HG03039 (cell line): Measurements from ENCODE around the gene BPIFB2.
"Not testable (repeated sequence)": the region's sequence is repeated elsewhere in the genome, so short reads cannot be mapped to it uniquely, and the experiment has no call there.

ENCODE experiments used
- ATAC-seq: cut with Tn5 transposase; IDR thresholded peaks from one replicate; pipeline ENCODE4 v1.9.1; 2021; ENCODE audit warnings: mild to moderate bottlenecking, moderate library complexity; ENCODE audit not compliant: unreplicated experiment

Gene BPIFB2

GRCh38 chr20:33034901-33035492 lies 27.5 kb downstream of the BPIFB2 start:
- no peak for ATAC-seq

- ATAC-seq = no peak
Measured at GRCh38 chr20:33037456-33037855, 30.0 kb downstream of the BPIFB2 start.

DNA sequence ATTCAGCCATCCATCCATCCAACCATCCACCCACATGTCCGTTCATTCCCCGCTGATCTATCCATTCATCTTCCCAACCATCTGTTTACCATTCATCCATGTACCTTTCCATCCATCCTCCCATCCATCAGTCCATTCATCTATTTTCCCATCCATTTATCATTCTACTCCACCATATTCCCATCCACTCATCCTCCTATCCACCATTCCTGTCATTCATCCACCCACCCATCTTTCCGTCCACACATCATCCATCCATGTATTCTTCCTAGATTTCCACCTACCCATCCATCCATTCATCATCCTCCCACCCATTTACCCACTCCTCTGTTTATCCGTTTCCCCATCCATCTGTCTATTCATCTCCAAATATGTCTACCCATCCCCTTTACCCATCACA lies 30.7 kb downstream of the BPIFB2 start:
- ATAC-seq = no peak

DNA sequence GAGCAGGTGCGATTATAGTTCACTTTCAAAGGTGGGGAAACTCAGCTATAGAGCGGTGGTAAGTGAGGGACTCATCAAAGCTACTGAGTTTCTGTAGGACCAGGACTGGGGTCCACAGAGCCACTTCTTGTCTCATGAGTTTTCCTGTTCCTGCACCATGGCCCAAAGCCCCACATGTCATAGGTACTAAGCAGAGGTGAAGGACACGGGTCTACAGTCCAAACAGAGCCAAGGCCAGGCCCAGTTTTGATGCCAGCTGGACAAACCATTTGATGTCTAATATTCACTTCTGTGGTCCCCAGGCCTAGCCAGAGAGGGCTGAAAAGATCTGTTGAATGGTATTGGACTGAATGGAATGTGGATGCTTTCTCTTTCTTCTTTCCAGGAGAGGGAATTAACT lies 34.9 kb downstream of the BPIFB2 start:
- no peak for ATAC-seq

- no peak for ATAC-seq
Measured at GRCh38 chr20:33042983-33043730, 35.7 kb downstream of the BPIFB2 start.

DNA sequence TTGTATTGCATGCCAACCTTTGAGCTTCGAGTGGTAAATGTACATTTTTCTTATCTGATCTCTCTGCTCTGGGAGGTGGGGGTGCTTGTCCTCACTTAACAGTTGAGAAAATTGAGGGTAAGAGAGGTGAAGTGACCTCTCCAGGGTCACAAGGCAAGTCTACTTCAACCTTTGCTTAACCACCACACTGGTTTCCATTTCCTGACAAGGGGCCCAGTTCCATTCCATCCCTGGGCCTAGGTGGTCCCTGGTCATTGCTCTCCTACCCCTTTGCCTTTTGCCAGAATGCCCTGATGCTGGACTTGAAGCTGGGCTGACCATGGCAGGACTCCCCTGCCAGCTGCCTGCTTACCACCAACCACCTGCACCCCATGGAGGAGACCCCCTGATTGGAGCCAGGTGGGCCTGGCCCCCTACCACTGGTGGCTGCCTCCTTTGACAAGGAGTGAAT lies 36.3 kb downstream of the BPIFB2 start:
- ATAC-seq = no peak

- not testable (repeated sequence) for ATAC-seq
Measured at GRCh38 chr20:33045129-33045721, 37.7 kb downstream of the BPIFB2 start.

DNA sequence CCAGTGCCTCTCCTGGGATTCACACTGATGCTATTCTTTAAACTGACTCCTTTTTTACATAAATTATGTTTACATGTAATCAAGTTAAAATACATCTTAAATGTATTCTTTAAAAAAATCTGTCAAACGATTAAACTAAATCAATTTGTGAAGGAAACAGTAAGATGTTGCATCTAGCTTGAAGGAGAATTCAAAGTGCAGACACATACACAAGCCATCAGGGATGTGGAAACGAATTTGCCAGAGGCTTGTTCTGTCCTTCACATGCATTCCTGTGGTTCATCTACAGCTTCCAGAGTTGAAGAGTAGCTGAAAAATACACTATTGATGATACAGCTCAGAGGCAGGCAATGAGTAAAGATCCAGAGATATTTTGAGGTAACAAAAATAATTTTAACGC lies 38.9 kb downstream of the BPIFB2 start:
- ATAC-seq = no peak

DNA sequence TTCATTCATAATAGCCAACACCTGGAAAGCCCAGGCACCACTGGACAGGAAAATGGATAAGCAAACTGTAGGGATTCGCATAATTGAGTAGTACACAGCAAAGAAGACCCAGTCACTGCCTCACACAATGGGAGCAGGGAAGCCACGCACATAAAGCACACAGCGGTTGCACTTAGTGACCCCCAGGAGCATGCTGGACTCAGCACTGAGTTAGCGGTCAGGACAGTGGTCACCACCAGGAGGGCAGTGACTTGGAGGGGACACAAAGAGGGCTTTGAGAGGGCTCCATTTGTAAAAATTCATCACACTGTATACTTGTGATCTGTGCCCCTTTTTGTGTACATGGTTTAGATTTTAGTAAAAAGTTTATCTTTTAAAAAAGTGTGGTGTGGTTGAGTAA lies 43.8 kb downstream of the BPIFB2 start:
- no peak for ATAC-seq

GRCh38 chr20:33053291-33054106 lies 46.0 kb downstream of the BPIFB2 start, which contains the start of gene BPIFB3:
Gene BPIFB3 (plus strand): TSS chr20:33053903. CDS start chr20:33055436, 1,533 bp downstream.
- ATAC-seq = no peak

DNA sequence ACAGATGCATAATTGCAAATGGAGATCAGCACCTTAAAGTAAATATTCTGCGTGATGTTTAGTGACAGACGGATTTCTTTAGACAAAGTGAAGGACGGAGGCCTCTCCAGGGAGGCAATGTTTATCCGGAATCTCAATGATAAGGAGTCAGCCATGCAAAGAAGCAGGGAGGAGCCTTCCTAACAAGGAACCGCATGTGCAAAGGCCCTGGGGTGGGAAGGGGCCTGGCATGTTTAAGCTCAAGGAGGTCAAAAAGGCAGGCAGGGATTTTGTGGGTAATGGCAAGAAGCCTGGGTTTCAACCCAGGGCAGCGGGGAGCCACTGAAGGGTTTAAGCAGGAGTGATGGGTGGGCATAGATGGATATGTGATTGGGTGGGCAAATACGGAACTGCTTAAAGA lies 46.9 kb downstream of the BPIFB2 start:
- no peak for ATAC-seq

- ATAC-seq = no peak
Measured at GRCh38 chr20:33054791-33055190, 47.3 kb downstream of the BPIFB2 start.

DNA sequence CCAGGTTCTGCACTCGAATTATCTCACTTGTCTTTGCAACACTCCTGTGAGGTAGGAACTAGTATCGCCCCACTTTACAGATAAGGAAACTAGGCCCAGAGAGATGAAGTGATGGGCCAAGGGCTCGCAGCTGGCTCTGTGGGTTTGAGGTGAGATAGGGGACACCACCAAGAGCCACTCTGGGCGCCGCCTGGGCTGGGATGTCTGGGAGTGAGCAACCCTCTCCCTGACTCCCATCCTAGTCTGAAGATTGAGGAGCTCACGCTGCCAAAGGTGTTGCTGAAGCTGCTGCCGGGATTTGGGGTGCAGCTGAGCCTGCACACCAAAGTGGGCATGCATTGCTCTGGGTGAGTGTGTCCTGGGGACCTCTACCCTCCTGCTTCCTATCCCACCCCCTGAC lies 51.6 kb downstream of the BPIFB2 start:
- ATAC-seq = no peak

DNA sequence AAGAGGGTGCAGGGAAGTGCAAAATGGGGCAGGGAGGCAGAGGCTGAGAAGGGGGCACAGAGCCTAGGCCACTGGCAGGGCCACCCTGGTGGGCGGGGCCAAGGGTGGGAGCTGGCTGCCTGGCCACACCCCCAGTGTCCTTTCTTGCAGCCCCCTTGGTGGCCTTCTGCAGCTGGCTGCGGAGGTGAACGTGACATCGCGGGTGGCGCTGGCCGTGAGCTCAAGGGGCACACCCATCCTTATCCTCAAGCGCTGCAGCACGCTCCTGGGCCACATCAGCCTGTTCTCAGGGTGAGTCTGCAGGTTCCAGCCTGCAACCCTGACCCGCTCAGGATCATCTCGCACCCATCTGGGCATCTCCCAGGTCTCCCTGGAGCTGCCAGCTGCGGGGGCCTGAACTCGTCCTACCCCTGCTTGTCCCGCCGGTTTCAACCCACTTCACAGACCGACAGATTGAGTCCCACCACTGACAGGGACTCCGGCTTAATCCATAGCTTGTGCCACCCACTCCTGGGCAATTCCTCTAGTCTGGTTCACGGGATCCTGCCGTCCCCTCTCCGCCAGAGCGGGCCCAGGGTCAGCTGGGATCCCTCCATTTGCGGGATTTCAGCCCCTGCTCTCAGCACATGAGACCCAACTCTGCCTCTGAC lies 52.4 kb downstream of the BPIFB2 start:
- ATAC-seq = no peak

DNA sequence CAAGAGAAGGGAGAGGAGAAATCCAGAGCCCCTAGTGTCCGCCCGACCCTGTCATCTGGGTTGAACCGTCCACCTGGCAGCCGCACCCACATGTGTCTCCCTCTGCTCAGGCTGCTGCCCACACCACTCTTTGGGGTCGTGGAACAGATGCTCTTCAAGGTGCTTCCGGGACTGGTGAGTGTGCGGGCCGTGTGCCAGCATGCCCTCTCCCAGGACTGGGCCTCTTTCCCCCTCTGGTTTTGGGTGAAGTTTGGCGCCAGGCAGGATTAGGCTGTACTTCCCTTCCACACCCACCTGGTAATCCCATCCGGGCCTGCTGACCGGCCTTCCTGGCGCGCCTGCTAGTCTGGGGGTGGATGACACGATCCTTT lies 54.1 kb downstream of the BPIFB2 start:
- ATAC-seq = no peak

DNA sequence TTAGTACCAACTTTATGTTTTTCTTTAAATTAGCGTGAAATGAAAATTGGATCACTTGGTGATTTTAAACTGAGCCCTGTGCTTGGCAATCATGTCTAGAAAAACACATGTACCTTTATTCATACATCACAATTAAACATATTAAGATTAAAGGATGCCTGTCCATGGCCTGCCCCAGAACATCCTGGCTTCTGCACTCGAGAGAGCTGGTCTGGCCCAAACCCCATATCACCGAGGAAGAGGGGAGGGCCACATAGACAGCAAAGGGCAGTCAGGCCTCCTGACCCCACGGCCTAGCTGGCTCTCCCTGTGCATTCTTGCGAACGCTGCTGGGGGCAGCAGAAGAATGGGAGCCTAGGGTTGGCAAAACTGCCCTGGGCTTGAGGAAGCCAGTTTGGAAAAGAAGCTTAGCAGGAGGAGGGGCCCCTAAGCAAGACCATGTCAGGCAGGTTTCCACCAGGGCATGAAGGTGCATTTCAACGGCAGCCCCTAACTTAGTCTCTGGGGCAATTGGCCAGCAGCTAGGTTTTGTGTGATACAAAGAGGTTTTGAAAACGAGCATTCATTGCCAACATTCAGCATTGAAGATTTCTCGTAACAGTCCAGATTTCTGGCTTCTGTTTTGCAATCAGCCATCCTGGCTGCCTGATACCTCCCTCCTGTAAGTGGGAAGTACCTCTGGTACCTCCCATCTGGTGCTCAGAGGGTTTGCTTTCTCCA lies 54.8 kb downstream of the BPIFB2 start:
- no peak for ATAC-seq

- no peak for ATAC-seq
Measured at GRCh38 chr20:33062825-33063149, 55.3 kb downstream of the BPIFB2 start.

DNA sequence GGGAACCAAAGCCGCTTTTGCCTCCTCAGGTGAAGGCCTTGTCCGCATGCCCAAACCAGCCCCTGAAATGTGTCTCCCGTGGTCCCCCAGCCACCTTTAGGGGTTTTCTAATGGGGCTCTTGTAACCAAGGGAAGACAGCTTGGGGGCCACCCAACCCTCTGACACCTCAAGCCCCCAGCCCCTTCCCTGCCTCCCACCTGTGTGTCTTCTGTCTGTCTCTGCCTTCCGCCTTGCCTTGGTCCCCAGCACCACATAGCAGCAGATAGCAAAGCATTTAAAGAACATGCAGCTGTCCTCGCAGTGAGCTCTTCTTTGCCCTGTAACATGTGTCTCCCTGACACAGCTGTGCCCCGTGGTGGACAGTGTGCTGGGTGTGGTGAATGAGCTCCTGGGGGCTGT lies 55.8 kb downstream of the BPIFB2 start:
- no peak for ATAC-seq

DNA sequence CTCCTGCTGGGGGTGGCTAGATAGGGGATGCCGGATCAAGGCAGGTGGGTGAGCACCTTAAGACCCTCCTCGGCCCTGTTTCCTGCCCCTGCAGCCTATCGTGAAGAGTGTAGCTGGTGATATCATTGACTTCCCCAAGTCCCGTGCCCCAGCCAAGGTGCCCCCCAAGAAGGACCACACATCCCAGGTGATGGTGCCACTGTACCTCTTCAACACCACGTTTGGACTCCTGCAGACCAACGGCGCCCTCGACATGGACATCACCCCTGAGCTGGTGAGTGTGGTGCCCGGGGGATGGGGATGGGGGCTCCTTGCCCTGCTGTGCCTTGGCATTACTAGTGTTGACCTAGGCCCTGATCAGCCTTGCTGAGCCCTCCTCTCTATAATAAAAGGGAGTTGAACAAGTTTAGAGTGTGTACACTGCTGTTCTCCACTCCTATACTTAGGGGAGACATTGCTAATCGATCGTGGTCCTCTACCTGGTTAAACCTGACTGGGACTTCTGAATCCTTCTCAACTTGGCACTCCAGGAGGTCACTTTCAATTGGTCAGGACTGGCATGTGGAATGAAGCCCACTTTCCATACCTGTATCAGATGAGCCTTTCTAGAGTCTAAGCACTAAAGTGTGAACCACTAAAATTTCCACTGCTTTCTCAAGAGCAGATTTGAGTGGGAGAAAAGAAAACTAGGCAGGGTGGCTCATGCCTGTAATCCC lies 57.2 kb downstream of the BPIFB2 start:
- no peak for ATAC-seq

DNA sequence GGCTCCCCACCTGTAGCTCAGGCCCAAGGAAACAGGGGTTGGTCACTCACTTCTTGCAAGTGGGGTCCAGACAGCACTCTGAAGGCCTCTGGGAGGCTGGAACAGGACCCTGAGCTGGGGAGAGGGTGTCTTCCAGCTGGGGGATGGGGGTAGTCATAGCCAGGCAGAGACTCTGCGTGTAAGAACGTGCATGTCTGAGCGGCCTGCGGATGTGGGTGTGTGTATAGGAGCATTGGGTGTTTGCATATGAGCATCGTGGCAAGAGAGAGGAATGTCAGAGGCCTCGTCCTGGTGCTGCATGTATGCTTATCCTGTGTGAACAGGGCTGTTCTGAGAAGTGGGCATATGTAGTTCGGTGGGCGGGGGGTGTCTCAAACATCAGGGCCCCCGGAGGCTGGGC lies 58.3 kb downstream of the BPIFB2 start:
- ATAC-seq = no peak
